Measurements from ENCODE around the gene CCDC60.

GRCh38 chr12:119431151-119431550 lies 96.6 kb downstream of the CCDC60 start:
- no peak for TF ChIP-seq SNAI2 (CRISPR knock-in tag; IDR thresholded peaks at IDR 0.05)
- TF ChIP-seq TOX (CRISPR knock-in tag; IDR thresholded peaks at IDR 0.05; ENCODE audit: borderline replicate concordance): no peak
- no peak for TF ChIP-seq CSDC2 (CRISPR knock-in tag; IDR thresholded peaks at IDR 0.05)
- TF ChIP-seq PATZ1 (CRISPR knock-in tag; IDR thresholded peaks at IDR 0.05; ENCODE audit: borderline replicate concordance): no peak
- TF ChIP-seq ESRRG (CRISPR knock-in tag; IDR thresholded peaks at IDR 0.05): no peak
- TF ChIP-seq ARNTL (CRISPR knock-in tag; IDR thresholded peaks at IDR 0.05; ENCODE audit: borderline replicate concordance, low read depth): no peak
- TF ChIP-seq ISL1 (CRISPR knock-in tag; IDR thresholded peaks at IDR 0.05): no peak
- no peak for TF ChIP-seq BACH2 (CRISPR knock-in tag; IDR thresholded peaks at IDR 0.05; ENCODE audit: borderline replicate concordance)

Data from SK-N-SH treated with all-trans-retinoic acid at 6 μM for 48 hours (cell line).